GM06990 (cell line): ENCODE measurements around the gene FBXO41.

ENCODE experiments used
- DNase-seq: peaks from one replicate; pipeline ENCODE4 v3.0.0-alpha.2; 2011; ENCODE audit not compliant: insufficient read length; ENCODE audit errors: extremely low read depth
- H3K27me3 ChIP-seq: replicated peaks from 2 replicates; pipeline ENCODE4 v1.6.0; 2011; ENCODE audit warnings: low read length; ENCODE audit not compliant: control insufficient read depth, insufficient read depth
- H3K36me3 ChIP-seq: 2 replicates; pipeline ENCODE4 v1.5.1; 2011; ENCODE audit warnings: low read length; ENCODE audit not compliant: control insufficient read depth, insufficient read depth
- H3K4me3 ChIP-seq: replicated peaks from 2 replicates; pipeline ENCODE4 v1.5.1; 2011; ENCODE audit warnings: low read depth, mild to moderate bottlenecking, control low read depth, low read length
- TF ChIP-seq, protein P1 (sequence below): IDR thresholded peaks from 2 replicates; pipeline ENCODE4 v1.5.1; 2011; ENCODE audit warnings: low read length, control low read depth, mild to moderate bottlenecking, inconsistent platforms; ENCODE audit not compliant: insufficient read depth, poor library complexity, severe bottlenecking

Gene FBXO41

DNA sequence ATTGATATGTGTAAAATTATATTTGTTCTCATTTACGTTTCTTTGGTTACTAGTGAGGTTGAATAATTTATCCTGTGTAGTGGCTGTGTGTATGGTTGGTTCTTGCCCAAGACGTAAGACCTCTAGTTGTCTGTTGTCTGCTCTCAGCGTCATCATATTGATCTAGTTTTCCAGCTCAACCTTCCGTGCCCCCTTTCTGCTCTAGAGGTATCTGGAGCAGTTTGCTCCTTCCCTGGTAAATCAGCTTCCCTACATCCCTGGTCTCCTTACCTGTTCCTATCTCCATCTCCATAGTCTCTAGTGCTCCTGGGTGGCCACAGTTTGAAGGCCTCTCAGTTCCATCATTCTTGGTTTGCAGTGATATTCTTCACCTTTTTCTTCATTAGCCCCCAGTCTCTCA, 69.0 kb downstream of the FBXO41 start:
- TF ChIP-seq, protein P1, sequence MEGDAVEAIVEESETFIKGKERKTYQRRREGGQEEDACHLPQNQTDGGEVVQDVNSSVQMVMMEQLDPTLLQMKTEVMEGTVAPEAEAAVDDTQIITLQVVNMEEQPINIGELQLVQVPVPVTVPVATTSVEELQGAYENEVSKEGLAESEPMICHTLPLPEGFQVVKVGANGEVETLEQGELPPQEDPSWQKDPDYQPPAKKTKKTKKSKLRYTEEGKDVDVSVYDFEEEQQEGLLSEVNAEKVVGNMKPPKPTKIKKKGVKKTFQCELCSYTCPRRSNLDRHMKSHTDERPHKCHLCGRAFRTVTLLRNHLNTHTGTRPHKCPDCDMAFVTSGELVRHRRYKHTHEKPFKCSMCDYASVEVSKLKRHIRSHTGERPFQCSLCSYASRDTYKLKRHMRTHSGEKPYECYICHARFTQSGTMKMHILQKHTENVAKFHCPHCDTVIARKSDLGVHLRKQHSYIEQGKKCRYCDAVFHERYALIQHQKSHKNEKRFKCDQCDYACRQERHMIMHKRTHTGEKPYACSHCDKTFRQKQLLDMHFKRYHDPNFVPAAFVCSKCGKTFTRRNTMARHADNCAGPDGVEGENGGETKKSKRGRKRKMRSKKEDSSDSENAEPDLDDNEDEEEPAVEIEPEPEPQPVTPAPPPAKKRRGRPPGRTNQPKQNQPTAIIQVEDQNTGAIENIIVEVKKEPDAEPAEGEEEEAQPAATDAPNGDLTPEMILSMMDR: no peak
- H3K4me3 ChIP-seq: peak overlapping the region; percentile 81; the same call in 1 of the 2 replicates
- H3K36me3 ChIP-seq: no peaks in the 10 kb centered on the region
- no peaks in the 10 kb centered on the region for H3K27me3 ChIP-seq
- no peak for DNase-seq

DNA sequence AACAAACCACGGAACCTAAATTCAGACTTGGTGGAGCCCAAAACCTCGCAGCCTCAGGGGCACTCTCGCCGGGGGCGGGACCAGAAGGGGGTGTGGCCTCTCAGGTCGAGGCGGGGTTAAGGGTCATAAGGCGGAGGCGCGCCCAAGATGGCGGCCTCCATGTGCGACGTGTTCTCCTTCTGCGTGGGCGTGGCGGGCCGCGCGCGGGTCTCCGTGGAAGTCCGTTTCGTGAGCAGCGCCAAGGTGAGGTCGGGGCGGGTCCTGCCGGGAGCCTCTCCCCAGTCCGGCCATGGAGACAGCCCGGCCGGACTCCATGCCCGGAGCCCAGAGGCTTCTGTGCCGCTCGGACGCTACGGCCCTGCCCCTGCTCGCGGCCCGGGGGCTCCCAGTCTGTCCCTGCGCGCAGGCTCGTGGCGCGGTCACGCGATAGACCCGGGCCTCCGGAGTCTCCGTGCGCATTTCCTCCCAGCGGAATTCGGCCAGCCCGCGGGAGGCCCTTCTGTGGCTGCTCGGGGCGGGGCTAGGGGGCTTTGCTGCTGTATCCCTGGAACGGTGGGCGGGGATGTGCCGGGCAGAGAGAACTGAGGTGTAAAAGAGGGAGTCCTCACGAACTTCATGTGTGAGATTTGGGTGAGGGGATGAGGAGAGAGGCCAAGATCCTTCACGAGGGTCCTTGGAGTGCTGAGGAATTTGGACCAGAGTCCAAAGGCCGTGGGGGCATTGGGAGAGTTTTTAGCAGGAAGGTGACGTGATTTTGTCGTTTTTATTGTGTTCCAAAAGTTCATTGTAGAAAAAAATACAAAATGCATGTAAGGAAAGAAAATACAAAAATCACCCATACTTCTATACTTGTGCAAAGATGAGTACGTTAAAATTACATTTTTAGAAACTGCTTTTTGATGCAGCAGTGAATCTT, 69.9 kb downstream of the FBXO41 start, which contains the start of gene SMYD5:
TSS of gene SMYD5 (plus strand) at position 126 of the 916 bp plus-strand sequence. CDS start at position 148, 22 bp downstream.
- TF ChIP-seq, protein P1: no peak
- Histone ChIP-seq H3K36me3 (no peaks in the 10 kb centered on the region), H3K4me3 (peak within 1 kb of the TSS; percentile 81), H3K27me3 (no peaks in the 10 kb centered on the region)
- peak; percentile 93 for DNase-seq

DNA sequence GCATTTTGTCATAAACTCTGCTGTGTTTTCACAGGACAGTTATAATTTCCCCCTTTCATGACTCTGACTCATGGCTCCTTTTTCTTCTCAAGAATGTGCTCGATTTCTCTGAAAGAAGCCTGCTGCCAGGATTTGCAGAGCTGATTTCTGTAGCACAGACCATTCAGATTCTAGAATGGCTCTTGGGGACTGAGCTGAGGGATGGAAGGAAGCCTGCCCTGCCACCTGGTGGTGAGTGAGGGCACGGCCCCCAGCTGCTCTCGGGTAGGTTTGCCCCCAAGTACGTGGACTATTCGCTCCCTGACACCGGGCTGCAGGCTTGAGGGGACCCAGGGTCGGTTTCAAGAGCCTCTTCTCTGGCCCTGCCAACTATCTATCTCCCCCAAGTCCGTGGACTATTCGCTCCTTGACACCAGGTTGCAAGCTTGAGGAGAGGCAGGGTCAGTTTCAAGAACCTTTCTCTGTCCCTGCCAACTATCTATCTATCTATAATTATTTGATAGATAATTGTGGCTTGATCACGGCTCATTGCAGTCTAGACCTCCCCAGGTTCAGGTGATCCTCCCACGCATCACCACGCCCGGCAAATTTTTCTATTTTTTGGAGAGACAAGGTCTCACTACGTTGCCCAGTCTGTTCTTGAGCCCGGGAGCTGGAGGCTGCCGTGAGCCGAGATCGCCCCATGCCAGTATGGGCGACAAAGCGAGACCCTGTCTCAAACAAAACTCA, 71.7 kb downstream of the FBXO41 start:
- peak; percentile 76 for DNase-seq
- TF ChIP-seq, protein P1: peak; percentile 98
- Histone ChIP-seq H3K36me3 (no peaks in the 10 kb centered on the region), H3K4me3 (no peak overlapping the region), H3K27me3 (no peaks in the 10 kb centered on the region; the same call in 1 of the 2 replicates)

DNA sequence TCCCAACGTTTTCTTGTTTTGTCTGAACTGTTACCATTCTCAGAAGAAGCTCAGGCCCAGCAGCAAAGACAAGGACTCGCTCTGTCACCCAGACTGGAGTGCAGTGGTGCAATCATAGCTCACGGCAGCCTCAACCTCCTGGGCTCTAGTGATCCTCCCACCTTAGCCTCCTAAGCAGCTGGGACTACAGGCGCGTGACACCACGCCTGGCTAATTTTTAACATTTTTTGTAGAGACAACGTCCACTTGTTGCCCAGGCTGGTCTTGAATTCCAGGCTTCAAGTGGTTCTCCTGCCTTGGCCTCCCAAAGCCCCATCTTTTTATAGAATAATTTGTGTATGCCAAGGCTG, 72.2 kb downstream of the FBXO41 start:
- TF ChIP-seq, protein P1: no peak
- H3K36me3 ChIP-seq: no peaks in the 10 kb centered on the region
- DNase-seq: no peak
- H3K4me3 ChIP-seq: no peak overlapping the region
- H3K27me3 ChIP-seq: no peaks in the 10 kb centered on the region; the same call in 1 of the 2 replicates

DNA sequence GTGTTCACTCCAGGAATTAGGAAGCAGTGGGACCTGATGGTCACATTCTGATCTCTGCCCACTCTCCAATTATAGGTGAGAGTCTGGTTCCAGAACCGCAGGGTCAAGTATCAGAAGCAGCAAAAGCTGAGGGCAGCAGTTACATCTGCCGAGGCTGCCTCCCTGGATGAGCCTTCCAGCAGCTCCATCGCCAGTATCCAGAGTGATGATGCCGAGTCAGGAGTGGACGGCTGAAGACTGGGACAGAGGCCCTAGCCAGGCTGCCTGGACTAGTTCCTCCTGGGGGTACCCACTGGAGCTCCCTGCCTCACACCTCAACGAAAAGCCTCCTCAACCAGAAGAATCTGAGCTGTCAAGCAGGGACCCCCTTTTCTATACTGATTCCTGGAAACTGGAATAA, 73.6 kb downstream of the FBXO41 start:
- no peak overlapping the region for H3K4me3 ChIP-seq
- H3K27me3 ChIP-seq: no peaks in the 10 kb centered on the region; the same call in none of the 2 replicates
- no peaks in the 10 kb centered on the region for H3K36me3 ChIP-seq
- DNase-seq: no peak
- TF ChIP-seq, protein P1: no peak
